HG03521 (cell line): Measurements from ENCODE around the gene CTRL.
"Not testable (repeated sequence)": the region's sequence is repeated elsewhere in the genome, so short reads cannot be mapped to it uniquely, and the experiment has no call there.

Experiments used
- ATAC-seq: cut with Tn5 transposase; IDR thresholded peaks from one replicate; pipeline ENCODE4 v1.9.1; 2021; ENCODE audit warnings: mild to moderate bottlenecking, moderate library complexity; ENCODE audit not compliant: unreplicated experiment

CTRL gene

DNA sequence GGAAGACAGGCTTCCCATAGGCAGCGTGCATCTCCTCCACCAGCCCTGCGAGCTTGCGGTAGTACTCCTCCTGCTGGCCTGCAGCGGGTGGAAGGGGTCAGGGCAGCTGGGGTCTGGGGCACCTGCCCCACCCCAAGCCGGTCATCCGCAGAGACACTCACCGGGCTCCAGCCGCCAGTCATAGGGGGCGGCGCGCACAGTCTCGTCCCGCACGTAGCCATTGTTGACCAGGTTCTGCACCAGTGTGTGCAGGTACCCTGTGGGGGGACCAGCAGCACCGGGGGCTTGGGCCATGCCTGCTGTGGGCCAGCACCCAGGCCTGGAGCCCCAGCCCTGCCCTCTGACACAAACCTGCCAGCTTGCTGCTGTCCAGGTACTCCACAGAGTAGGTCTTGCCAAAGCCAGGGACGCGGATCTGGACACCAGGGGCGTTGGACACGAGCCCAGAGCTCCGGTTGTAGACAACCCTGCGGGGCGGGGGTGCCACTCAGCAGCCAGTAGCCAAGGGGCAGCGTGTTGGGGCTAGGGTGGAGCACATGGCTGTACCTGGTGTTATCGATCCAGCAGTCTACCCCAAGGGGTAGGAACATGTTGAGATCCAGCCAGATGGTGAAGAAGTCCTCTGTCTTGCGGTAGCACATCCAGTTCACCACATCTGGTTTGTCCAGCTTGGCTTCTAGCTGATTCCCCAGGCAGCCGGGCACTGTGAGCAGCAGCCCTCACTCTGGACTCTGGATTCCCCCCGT is 11.0 kb upstream of the CTRL start:
- no peak for ATAC-seq

DNA sequence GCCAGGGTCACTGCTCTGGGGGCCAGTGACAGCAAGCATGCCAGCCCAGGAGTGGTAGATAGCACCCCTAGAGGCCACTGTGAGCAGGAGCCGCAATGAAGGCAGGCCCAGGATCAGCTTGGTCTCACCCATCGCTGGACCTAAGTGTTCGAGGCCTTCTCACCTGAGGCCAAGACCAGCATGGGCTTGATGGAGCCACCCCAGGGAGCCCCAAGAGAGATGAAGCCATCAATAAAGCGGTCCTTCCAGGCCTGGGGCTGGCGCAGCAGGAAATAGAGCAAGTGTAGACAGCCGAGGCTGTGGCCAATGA is 10.5 kb upstream of the CTRL start:
- no peak for ATAC-seq

DNA sequence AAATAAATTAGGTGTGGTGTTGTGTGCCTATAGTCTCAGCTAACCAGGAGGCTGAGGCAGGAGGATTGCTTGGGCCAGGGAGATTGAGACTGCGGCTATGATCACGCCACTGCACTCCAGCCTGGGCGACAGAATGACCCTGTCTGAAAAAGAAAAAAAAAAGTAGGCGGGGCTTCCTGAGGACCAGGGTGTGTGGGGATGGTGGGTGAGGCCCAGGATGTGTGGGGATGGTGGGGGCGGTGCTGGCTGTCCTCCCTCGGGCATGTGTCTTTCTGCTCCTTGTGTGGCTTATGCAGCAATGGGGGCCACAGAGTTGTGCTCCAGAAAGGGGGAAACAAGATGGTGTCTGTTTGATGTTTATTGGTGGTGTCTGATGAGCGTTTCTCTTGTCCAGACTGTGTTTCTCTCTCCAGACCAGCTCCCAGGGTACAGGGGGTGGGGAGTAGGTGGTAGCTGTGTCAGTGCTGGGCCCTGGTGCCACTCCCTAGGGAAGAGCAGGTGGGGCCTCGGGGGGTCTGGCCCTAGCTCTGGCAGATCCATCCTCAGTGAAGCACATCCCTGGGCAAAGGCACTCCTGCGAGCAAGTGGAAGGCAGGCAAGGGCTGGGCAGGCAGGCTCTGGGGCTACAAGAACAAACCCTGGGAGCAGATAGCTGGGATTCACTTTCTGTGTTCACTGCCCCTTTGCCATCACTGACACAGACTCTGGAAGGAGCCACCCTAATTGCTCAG is 10.0 kb upstream of the CTRL start:
- no peak for ATAC-seq

DNA sequence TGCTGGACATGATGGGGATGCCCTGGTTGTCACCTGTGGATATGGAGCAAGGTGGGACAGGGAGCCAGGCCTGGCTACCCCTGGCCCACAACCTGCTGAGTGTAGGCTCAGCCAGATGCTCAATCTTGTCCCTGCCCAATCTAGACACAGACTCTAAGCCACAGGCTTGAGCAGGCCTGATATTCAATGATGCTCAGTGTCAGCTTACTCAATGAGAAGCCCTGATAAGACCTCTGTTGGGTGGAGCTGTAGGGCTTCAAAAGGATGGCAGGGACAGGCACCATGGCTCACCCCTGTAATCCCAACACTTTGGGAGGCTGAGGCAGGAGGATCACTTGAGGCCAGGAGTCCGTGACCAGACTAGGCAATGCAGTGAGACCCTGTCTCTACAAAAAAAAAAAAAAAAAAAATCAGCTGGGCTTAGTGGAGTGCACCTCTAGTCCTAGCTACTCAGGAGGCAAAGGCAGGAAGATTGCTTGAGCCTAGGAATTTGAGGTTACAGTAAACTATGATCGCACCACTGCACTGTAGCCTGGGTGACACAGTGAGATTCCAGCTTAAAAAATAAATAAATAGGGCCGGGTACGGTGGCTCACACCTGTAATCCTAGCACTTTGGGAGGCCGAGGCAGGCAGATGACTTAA is 8.9 kb upstream of the CTRL start:
- ATAC-seq: no peak

DNA sequence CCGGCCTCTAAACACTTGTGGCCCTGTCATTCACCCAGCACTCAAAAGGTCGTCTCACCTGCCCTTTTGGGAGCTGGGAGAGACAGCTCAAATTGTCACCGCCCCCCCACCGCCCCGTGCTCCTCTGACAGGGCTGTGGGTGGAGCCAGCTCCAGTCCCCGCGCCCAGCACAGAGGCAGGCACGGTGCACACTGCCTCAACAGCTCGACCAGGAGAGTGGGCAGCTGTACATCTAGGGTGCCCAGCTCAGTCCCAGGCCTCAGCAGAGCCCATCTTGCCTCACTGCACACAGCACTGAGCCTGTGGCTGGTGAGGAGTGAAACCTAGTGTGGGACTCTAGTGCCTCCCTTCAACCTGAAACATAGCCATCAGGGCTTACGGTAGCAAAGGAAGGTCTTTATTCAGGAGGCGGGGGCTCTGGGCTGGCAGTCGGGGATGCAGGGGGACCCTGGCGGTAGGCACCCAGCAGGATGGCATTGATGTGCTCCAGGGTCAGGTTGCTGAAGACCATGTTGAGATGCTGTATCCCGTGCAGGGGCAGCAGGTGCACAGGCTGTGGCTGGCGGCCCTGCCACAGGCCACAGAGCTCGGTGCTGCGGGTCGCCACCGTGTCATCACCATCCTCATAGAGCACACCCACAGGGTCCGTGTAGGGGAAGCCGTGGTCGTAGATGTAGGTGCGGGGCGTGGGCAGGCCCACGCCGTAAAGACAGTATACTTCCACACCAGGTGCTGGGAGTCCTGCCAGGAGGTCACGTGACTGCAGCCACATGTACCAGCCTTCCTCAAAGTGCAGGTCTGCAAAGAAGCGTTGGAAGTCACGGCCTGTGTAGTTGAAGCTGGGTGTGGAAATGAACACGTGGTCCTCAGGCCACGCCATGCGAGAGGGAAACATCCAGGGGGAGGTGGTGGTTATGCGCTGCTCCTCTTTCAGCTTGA is 8.1 kb upstream of the CTRL start:
- no peak for ATAC-seq

DNA sequence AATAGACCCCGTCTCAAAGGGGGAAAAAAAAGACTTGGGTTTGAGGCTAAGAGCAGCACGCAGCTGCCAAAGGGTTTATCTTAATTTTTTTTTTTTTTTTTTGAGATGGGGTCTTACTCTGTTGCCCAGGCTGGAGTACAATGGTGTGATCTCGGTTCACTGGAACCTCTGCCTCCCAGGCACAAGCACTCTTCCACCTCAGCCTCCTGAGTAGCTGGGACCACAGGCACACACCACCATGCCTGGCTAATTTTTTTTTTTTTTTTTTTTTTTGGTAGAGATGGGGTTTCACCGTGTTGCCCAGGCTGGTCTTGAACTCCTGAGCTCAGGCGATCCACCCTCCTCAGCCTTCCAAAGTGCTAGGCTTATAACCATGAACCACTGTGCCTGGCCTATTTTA is 6.1 kb upstream of the CTRL start:
- ATAC-seq: not testable (repeated sequence)

DNA sequence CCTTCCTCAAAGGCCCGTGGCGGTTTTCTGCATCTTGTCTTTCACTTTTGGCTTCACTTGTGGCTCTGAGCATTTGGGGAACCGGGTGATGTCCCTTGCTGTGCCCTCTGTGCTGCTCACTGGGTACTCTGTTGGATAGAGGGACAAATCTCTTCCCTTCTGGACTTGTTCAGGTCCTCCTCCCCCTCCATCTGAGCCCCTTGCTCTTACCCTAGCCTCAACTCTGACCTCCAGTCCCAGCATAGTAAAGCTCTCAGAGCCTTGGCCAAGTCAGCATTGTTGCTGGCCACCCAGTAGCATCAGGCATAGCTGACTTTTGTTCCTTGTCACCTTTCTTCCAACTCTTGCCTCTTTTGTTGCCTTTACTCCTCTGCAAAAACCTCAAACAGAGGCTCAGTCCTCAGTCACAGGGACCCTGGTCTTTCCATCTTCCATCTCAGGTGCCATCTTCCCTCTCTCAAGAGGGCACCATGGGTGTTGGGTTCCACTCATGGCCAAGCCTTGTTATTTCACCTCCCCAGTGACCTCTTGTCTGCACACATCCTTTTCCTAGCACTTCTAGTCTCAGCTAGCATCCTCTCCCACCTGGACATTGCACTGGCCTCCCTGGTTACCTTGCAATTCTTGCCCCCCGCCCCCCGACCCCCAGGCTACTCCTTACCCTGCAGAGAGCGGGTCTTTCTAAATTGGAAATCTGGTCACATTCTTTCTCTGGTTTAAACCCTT is 5.4 kb upstream of the CTRL start:
- peak; percentile 40 for ATAC-seq

DNA sequence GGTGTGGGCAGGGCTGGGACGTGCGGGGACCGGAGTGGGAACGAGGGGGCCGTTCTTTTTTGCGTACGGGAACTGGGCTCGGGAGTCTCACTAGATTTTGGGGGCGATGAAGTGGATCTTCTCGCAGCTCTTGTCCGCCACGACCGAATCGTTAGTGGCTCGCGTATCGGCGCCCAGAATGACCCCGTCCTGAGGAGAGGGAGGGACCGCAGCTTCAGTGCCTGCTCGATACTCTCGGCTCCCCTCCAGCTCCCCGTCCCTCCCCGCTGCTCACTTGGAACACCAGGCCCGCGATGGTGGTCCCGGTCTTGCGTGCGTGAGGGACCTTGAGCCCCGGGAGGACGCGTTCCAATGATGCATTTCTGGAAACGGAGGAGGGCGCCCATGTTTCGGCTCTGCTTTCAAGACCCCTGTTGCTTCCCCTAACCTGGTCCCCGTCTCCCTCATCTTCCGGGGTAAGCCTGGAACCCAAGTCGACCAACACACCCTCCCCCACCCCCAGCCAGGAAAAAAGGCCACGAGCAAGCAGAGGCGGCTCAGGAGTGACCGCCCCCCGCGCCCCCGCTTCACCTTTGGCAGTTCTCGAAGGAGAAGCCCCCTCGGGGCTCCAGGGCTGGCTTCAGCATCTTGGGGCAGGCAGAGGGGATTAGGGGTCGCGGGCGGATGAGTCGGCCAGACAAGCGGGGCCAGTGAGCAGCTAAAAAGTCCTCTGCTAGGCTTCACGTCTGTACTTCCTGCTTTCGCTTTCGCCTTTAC is 4.6 kb upstream of the CTRL start, which contains the start of gene PSMB10:
Gene PSMB10, minus strand, starts transcription at position 727 of the 756 bp plus-strand sequence. Its CDS starts 101 bp downstream, at position 626.
- peak; percentile 1 for ATAC-seq

DNA sequence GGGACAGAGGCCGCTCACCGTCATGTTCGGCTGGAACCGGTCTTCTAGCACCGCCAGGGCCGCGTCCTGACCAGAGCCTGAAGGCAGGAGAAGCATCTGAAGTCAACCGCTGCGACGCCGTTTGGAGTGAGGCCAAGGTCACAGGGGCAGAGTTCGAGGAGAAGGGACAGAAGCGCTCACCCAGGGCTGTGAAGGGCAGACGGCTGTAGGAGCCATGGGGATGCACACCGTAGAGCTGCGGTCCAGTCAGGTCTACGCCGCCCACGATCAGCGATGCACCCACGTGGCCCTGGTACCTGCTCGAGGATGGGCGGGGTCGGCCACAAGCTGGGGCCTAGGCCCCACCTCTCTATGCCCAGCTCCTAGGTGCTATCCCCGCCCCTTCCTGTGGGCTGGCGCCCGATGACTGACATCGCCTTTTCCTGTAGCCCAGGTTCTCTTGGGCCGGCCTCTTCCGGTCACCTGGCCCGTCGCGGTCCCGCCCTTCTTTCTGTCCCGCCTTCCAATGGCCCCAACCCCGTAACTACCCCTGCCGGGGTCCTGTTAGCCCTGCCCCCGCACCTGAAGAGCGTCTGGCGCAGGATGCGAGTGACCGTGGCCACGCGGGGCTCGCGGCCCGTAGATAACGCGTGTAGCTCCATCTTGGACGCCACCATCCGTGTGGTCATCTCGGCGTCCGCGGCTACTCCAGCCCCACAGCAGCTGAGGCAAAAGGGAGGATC is 3.9 kb upstream of the CTRL start:
- ATAC-seq: peak; percentile 88

DNA sequence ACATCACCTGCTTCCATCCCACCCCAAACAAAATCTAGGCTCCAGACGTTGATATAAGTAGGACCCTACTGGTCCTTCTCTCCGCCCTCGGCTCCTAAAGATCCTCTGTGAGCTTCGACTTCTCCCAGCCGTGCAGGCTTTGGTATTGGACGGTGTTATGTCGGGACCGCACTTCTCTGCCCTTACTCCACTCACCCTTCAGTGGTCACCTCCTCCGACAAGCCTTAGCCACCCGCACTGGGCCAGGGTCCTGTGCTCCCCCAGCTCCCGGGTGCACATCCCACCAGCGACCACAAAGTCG is 3.4 kb upstream of the CTRL start:
- ATAC-seq: no peak

DNA sequence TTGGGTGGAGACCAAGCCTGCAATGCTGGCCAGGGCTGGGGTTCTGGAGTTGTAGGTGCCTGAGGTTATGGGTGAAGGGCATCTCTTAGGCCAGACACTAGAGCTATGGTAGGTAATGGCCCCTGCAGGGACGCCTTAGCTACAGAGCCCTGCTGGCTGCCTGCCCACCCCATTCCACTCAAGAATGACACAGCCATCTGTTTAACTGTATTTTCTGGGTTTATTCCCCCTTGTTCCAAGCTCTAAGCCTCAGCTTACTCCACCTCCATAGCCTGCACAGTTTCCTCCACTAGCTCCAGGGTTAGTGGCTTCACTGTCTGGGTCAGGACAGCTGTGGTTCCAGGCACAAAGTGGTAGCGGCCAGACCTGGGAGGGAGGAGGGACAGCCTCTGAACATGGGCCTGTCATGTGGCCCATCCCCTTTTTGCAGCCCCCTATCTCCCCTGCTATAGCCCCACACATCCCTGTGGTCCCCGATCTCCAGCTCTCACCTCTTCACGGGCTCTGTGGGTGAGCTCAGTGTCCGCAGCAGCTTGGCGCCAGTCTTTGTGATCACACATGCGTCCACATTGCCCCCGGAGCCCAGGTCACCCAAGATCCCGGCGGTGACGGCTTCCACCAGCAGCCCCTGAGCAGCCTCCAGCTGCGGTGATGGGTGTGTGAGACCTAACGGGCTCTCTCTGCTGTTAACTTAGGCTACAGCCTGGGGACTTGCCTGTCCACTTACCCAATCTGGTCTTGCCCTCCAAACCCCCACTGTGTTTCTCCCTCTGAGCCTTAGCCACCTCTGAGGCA is 2.8 kb upstream of the CTRL start:
- no peak for ATAC-seq

DNA sequence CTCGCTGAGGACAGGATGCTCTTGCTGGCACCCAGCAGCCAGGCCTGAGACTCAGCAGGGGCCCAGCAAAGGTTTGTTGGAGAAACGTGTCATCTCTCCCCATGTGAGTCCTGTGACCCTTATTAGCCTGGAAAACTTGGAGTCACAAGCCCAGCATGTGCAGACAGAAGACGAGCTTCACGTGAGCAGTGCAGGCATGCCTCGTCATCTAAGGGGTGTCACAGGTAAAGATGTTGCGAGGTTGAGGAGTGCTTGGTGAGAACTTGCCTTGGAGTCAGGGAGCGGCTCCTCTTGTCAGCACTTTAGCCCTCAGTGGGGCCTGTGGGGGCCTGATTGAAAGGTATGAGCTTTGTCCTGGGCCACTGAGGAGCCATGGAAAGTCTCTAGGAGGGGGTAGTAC is 2.1 kb upstream of the CTRL start:
- no peak for ATAC-seq

DNA sequence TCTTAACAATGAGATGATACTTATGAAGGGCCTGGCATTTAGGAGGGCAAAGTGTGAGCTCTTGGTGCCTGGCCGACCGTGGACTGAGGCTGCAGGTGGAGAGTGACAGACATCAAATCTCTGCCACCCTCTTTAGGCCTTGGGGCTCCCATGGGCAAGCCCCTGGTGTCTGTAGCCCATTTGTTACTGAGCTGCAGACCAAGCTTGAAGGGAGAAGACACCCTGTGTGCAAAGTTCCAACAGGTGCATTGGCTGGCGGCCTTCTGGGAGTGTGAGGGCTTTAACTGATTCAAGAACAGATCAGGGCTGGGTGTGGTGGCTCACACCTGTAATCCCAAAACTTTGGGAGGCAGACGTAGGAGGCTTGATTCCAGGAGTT is 789 bp upstream of the CTRL start:
- ATAC-seq: no peak

DNA sequence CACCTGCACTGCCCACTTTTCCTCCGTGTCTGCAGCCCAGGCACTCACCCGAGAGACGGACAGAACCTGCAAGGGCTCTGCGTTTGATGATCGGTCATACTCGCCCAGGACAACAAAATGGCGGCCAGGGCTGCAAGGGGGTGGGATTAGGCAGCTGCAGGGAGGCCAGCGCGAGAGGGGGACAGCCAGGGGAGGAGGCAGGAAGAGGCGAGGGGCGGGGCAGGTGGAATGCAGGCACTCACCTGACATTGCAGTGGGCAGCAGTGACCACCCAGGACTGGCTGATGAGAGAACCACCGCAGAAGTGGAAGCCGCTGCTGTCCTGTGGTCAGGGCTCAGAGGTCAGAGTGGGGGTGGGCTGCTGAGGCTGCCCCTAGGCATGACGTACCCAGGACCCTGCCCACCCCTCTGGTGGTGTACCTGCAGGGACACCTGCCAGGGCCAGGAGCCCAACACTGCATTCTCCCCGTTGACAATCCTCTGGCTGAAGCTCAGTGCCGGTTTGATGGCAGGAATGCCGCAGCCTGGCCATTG is 917 bp downstream of the CTRL start:
- ATAC-seq: no peak

DNA sequence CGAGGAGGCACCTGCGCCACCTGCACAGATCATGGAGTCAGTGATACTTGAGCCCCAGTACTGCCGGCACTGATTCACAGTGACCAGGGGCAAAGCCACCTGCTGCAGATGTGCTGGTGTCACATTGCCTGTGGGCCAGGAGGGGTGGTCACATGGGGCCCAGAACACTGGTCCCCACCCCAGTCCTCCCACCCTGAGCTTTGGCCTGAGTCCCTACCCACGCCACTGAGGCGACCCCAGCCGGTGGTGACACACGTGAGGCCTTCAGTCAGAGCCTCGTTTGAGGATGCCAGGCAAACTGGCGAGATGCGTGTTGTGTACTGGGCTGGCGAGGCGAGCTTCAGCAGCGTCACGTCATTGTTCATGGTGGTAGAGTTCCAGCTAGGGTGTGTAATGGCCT is 1.5 kb downstream of the CTRL start:
- no peak for ATAC-seq

DNA sequence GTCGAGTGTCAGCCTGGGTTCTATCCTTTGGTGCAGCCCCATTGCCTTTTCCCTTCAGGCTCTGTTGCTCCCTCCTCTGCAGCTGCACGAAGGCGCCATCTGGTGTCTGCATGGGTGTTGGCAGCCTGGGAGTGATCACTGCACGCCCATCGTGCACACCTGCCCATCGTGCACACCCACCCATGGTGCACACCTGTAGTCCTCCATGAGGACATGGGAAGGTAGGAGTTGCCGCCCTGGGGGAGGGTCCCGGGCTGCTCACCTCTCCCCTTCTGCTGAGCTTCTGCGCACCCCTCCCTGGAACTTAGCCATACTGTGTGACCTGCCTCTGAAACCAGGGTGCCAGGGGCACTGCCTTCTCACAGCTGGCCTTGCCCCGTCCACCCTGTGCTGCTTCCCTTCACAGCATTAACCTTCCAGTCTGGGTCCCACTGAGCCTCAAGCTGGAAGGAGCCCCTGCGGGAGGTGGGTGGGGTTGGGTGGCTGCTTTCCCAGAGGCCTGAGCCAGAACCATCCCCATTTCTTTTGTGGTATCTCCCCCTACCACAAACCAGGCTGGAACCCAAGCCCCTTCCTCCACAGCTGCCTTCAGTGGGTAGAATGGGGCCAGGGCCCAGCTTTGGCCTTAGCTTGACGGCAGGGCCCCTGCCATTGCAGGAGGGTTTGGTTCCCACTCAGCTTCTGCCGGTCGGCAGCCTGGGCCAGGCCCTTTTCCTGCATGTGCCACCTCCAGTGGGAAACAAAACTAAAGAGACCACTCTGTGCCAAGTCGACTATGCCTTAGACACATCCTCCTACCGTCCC is 2.9 kb downstream of the CTRL start:
- no peak for ATAC-seq

DNA sequence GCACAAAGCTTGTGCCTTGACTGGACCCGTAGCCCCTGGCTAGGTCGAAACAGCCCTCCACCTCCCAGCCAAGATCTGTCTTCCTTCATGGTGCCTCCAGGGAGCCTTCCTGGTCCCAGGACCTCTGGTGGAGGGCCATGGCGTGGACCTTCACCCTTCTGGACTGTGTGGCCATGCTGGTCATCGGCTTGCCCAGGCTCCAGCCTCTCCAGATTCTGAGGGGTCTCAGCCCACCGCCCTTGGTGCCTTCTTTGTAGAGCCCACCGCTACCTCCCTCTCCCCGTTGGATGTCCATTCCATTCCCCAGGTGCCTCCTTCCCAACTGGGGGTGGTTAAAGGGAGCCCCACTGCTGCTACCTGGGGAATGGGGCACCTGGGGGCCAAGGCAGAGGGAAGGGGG is 3.5 kb downstream of the CTRL start:
- no peak for ATAC-seq
